Esophagus squamous epithelium (tissue), 4 donors: ENCODE results near the gene PHIP.

ENCODE experiments used
- POLR2A ChIP-seq, 4 donors: fragments of 450-650 bp; IDR thresholded peaks; one replicate each; pipeline ENCODE4 v1.6.1; 2017; ENCODE audit warnings: antibody characterized with exemption in 4 of 4, mild to moderate bottlenecking in 4 of 4, moderate library complexity in 3 of 4
- TF ChIP-seq, protein P1 (sequence below), 6 experiments: fragments of 450-650 bp in 4 of 6; fragments of 200-600 bp in 2 of 6; sonication (generic) in 2 of 6; IDR thresholded peaks; one replicate each; pipeline ENCODE4 v1.5.1; 2016 to 2019; ENCODE audit warnings: antibody characterized with exemption in 6 of 6, mild to moderate bottlenecking in 4 of 6, moderate library complexity in 4 of 6

- TF ChIP-seq, protein P1, sequence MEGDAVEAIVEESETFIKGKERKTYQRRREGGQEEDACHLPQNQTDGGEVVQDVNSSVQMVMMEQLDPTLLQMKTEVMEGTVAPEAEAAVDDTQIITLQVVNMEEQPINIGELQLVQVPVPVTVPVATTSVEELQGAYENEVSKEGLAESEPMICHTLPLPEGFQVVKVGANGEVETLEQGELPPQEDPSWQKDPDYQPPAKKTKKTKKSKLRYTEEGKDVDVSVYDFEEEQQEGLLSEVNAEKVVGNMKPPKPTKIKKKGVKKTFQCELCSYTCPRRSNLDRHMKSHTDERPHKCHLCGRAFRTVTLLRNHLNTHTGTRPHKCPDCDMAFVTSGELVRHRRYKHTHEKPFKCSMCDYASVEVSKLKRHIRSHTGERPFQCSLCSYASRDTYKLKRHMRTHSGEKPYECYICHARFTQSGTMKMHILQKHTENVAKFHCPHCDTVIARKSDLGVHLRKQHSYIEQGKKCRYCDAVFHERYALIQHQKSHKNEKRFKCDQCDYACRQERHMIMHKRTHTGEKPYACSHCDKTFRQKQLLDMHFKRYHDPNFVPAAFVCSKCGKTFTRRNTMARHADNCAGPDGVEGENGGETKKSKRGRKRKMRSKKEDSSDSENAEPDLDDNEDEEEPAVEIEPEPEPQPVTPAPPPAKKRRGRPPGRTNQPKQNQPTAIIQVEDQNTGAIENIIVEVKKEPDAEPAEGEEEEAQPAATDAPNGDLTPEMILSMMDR (IDR thresholded peaks at IDR 0.05): no peak
- TF ChIP-seq POLR2A (IDR thresholded peaks at IDR 0.05): no peak
These were observed 11.7 kb downstream of the PHIP start for GRCh38 chr6:79066330-79066729.
